Measurements from ENCODE around the gene PTPRR.
"Not testable (repeated sequence)": the region's sequence is repeated elsewhere in the genome, so short reads cannot be mapped to it uniquely, and the experiment has no call there.

PTPRR gene

DNA sequence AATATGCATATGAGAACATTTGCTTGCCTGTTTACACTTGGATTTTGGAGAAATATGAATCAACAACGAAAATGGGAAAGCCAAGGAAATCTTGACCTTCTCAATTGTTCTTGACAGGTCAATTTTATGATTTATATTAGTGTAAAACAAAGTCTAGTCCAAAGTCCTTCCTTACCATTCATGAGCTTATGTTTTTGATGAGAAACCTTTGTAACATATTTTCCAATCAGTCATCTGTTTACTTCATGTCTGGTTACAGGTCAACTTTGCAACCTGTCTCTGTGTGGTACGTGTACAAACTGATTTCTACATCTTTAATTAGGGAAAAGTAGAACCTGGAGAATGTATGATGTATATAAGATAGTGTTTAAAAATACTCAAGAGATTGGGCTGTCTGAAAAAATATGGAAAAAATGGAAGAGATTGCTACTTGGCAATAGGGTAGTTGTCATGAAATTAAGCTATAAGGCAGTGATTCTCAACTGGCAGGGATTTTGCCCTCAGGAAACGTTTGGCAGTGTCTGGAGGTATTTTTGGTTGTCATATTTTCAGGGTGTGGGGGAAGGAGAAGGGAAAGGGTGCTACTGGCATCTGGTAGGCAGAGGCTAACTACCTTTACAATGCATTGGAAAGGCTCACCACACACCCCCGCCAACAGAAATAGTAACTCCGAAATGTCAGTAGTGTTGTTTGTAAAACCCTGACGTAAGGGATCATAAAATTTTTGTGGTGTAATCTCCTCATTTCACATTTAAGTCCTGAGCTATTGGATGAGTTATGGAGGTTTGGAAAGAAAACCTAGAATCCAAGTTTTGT is 172.9 kb downstream of the PTPRR start:
- no peak for DNase-seq (ENCODE audit: low read depth in 2 of 2)

DNA sequence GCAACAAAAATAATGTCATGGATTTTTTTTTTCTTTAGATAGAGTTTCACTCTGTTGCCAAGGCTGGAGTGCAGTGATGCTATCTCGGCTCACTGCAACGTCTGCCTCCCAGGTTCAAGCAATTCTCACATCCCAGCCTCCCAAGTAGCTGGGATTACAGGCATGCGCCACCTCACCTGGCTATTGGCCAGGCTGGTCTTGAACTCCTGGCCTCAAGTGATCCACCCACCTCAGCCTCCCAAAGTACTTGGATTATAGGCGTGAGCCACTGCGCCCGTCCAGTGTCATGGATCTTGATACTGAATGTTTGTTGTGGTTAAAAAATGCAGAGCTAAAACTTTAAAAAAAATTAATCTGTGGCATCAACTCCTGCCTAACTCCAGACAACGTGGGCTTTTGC is 175.5 kb downstream of the PTPRR start:
- no peak for DNase-seq (ENCODE audit: low read depth in 2 of 2)

DNA sequence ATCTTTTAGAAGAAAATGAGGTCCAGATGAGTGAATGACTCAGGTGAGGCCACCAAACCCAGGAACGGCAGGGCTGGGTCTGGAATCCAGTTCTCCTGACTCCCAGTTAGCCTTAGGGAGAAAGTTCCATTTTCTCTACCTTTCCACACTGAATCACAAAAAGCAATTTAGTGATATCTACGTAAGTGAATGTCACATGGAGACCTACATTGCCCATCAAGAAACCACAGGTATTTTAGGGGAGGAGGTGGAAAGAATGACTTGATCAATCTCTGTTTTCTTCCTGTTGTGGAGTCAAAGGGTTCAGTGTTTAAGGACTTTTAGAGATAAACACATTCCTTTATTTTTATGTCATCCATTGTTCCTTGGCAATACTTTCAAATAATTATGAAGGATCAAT is 176.4 kb downstream of the PTPRR start:
- no peak for DNase-seq (ENCODE audit: low read depth in 2 of 2)

DNA sequence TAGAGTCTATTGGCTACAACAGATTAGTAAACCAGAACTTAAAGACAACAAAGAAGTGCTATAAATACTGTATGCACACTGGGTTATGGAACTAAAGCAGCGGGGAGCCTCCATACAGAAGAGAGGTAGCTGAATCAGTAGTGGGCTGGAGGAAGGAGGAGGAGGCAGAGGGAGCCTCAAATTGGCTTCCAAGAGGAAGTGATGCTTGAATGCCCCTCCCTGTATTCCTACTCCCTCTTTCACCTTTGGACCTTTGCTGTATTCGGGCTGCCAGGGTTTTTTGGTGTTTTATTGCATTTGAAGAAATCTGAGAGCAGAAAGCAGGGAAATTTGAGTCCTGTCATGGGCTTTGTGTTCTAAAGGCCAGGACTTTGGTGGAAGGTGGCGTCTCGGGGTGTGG is 179.3 kb downstream of the PTPRR start:
- no peak for DNase-seq (ENCODE audit: low read depth in 2 of 2)

DNA sequence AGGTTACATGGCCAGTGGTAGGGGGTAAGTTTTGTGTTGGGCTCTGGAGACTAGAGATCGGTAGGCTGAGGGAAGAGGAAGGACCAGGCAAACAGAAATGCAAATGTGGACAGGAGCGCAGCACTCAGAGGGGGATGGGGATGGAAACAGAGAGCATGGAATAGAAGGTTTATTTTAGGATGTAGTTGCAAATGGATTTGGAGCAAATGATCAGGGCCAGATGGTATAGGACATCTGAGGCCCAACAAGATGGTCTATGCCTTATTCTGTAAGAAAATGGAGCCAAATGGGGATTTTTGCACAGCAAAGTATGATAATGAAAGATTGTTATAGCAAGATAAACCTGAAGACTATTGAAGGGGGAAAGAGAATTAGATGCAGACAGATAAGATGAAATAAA is 180.8 kb downstream of the PTPRR start:
- DNase-seq (ENCODE audit: low read depth in 2 of 2), result no peak

DNA sequence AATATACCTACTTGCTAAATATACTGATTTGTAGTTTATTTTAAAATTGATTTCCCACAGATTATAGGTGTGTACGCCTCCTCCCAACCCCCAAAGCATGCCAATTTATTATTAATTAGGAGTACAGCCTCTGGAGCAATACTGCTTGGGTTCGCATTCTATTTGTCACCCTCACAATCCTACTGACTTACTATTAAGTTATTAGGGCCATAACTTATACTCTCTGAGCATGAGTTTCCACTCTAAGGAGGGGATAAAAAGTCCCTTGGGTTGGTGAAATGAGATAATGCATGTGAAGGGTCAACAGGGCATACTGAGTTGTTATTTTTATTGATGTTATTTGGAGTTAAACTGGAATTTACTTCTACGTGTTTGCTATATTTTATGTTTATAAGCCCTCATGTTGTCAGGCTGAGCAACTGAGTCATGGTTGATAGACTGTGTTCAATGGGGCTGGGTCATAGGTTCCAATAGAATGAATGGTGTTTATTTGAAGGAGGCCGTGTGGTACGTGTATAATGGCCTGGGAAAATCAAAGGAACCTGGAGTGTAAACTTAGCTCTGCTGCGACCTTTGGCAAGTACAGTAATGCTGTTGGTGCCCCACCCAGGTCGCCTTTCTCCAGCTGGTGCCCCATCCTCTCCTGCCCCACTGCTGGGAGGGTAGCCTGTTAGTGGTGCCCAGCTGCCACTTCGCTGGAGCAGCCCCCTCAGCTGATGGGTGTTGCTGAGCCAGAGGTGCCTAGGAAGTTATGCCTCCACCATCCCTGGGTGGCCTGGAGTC is 184.0 kb downstream of the PTPRR start:
- DNase-seq (ENCODE audit: low read depth in 2 of 2), result no peak

DNA sequence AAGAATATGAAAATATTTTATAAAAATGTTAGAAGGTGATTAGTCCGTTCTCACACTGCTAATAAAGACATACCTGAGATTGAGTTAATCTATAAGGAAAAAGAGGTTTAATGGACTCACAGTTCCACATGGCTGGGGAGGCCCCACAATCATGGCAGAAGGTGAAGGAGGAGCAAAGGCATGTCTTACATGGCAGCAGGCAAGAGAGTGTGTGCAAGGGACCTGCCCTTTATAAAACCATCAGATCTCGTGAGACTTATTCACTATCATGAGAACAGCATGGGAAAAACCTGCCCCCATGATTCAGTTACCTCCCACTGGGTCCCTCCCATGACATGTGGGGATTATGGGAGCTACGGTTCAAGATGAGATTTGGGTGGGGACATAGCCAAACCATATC is 185.3 kb downstream of the PTPRR start:
- DNase-seq (ENCODE audit: low read depth in 2 of 2), result not testable (repeated sequence)

DNA sequence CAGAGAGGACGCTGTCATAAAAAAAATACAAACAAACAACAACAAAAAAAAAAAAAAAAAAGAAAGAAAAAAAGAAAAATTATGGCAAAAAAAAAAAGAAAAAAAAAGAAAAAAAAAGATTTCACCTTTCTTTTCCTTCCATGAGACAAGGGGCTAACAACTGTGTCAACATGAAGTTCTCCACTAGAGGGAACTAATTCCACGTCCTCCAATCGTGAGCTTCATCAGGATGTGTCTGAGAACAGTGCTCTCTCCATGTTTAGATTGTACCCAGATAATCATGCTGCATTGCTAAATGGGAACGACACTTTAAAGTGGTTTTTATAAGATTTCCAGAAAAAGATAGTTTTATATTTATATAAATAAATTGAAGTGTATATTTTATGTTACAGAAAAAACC is 187.2 kb downstream of the PTPRR start:
- no peak for DNase-seq (ENCODE audit: low read depth in 2 of 2)

DNA sequence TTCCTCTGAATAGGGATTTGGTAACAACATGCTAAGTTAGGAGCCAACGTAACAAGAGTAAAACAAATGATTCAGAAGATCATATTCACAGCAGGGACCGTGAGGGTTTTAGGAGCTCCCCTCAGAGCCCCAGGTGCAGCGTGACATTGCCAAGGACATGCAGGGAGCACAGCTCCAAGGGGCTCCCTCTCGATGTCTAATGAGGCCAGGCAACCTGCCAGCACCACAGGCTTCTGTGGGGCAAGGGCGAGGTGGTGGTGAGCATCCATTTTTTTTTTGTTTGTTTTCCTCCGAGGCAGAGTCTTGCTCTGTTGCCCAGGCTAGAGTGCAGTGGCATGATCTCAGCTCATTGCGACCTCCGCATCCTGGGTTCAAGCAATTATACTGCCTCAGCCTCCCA is 188.3 kb downstream of the PTPRR start:
- DNase-seq (ENCODE audit: low read depth in 2 of 2), result no peak

DNA sequence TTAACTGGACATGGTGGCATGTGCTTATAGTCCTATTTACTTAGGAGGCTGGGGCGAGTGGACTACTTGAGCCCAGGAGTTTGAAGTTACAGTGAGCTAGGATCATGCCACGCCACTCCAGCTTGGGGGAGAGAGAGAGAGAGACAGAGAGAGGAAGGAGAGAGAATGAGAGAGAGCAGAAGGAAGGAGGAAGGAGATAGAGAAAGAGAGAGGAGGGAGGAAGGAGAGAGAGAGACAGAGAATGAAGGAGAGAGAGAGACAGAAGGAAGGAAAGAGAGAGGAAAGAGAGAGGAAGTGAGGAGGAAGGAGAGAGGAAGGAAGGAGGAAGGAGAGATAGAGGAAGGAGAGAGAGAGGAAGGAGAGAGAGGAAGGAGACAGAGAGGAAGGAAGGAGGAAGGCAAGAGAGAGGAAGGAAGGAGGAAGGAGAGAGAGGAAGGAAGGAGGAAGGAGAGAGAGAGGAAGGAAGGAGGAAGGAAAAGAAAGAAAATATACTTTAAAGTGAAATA is 189.8 kb downstream of the PTPRR start:
- no peak for DNase-seq (ENCODE audit: low read depth in 2 of 2)

DNA sequence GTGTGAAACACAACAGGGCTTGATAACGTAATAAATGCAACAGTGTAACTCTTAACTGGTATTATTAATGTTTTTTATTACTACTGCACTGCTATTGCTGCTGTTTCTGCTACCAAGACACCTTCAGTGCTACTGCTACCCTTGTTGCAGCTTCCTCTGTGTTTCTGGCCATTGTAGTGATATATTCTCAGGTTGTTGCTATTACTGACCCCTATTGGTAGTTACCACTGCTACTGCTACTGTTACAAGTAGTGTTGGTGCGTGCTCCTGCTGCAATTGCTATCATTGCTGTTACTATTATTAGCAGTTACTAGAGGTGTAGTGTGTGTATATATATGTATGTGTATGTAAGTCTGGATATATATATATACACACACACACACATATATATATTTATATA is 196.1 kb downstream of the PTPRR start:
- no peak for DNase-seq (ENCODE audit: low read depth in 2 of 2)

DNA sequence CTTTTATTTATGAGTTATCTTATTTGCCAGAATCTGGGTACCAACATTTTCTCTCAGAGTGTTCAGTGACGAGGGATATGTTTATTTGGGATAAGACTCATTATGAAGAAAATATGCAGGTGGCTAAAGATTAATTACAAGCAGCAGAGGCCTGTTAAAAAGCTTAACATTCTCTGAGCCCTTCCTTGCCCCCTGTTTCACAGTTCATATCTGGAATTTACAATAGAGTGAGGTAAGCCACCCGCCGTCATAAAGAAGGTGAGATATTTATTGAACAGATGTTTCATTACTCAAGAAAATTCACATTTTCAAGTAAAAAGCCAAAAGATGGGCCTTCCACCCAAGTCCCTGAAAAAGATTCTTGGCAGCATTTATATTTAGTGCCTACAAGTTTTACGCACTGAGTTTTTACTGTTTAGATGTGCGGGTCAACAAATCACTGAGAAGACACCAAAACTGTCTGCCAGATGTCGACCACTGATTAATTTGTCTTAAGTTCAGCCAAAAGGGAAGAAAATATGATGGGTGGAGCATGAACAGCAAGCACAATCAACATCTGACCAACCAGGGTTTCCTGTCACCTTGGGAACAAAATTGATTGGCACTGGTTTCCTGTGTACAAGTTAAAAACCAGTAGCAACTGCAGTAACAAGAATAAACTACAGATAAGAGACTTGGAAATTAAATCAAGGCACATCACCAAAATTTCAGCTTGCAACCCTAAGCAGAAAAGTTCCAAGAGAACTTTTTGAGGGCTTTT is 197.8 kb downstream of the PTPRR start:
- DNase-seq (ENCODE audit: low read depth in 2 of 2), result no peak

DNA sequence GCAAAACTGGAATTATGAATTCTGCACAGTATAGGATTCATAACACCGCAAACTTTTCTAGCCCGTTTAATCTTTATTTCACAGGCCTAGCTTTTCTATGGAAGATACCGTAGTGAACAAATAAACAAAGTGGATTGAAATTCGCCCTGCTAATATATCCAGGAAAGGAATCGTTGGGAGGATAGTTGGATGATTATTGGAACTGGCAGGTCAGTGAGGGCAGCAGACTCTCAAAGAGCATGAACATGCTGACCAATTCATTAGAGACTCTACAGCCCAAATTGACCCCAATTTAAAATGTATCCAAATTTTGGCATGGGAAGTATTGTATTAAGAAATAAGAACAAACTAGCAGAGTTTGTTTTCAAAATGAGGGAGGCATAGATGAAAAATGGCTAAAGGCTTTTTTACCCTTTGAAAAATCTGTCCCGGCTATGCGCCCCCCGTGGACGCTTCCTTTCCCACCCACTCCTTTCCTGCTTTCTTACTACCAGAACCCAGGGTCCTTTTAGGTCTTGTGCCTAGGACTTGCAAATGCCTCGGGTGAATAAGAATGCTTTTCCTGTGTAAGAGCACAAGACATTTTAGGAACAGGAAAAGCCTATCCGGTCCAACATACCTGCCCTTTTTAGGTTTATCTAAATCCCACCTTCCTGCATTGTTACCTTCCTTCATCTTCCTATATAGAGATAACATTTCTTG is 198.7 kb downstream of the PTPRR start:
- DNase-seq (ENCODE audit: low read depth in 2 of 2), result no peak

DNA sequence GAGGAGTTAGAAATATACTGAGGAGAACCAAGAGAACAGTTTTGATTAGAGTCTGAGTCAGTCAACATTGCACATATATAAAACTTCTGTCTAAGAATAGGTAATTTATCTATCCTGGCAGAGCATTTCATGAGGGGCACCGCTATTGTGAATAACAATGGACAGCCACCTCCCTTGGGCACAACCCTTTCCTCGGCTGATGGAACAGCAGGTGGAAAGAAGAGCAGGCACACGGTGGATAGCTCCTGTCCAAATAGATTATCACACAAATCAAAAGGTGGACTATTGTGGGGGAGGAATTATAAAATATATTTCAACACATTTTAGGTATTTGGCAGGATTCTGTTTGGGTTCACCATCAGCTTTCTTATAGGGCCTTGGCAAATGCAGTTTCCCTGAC is 199.3 kb downstream of the PTPRR start:
- no peak for DNase-seq (ENCODE audit: low read depth in 2 of 2)

DNA sequence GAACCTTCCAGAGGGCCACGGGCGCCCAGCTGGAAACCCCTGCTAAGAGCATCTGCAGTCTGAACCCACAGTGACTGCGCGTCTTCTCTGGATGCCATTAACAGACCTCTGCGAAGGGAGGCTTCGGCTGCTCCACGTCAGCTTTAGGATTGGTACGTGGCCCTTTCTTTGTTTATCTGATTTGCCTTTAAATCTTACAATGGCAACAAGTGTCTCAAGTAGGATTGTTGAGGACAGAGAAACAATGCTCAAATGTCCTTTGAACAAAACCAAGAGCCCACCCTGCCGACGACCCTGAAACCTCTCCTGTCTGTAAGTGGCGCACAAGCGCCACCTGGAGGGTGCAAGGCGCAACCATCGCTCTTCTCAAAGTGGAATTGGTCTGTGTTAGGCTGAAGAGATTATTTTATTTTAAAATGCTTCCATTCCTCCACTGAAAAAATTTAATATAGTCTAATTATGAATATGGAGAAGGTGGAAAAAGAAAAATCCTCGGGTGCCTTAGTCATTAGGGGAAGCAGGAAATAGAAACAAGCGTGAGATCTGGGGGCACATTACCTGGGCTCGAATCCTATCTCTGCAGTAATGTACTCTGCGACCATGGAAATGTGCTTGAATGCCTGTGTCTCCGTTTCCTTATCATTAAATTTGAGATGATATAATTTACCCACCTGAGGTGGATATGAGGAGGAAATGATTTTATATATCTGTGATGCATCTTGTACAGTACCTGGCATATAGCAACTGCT is 200.7 kb downstream of the PTPRR start:
- no peak for DNase-seq (ENCODE audit: low read depth in 2 of 2)

DNA sequence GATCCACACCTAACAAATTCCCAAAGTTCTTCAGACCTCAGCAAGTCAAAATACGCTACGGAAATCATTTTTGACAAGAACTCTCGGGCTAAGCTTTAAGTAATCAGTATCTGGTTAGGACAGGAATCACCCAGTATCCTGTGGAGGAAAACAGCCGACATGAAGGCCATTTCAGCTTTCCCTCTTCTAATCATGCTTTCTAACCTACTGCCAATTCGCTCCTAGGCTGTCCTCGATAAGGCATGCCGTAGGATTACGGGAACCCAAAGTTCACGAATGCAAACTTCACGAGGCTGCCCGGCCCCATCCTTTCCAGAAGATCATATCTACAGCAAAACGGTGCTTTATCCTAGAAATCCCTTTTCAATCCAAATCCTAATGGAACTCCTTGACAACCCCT is 201.5 kb downstream of the PTPRR start:
- DNase-seq (ENCODE audit: low read depth in 2 of 2), result no peak

DNA sequence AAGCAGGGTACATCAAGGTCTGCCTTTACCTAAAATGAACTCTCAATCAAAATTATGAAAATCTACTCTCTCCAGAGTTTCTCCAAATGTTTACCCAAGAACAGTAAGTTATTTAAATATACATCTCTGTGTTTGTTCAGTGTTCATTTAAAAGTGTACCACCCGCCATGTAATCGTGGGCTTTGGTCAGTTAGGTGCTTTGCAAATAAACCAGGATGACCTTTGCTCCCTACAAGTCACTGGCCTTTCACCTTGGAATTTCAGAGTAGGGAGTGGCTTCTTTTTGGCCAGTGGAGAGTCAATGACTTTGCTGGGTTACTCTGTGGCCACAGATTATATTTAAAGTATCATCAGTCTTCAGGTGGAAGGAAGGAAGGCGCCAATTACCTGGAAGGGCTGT is 208.7 kb downstream of the PTPRR start:
- DNase-seq (ENCODE audit: low read depth in 2 of 2), result no peak

DNA sequence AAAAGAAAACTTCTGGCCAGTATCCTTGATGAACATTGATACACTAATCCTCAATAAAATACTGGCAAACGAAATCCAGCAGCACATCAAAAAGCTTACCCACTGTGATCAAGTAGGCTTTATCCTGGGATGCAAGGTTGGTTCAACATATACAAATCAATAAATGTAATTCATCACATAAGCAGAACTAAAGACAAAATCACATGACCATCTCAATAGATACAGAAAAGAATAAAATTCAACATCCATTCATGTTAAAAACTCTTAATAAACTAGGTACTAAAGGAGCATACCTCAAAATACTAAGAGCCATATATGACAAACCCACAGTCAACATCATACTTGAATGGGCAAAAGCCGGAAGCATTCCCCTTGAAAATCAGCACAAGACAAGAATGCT is 211.5 kb downstream of the PTPRR start:
- no peak for DNase-seq (ENCODE audit: low read depth in 2 of 2)

DNA sequence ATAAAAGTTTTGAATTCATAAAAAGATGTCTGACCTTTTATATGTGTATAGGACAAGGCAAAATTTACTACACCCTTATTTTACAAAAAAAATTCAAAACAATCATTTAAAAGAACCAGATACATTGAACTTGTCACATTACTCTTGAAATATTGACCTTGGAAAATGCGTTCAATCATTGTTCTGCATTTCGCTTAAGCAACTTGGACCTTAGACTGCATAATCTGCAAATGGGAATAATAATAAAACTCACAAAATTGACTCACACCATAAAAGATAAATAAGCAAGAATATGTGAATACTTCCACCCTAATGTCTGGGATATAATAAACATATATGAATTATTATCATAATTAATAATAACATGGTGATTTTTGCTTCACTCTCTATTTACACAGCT is 213.9 kb downstream of the PTPRR start:
- no peak for DNase-seq (ENCODE audit: low read depth in 2 of 2)

DNA sequence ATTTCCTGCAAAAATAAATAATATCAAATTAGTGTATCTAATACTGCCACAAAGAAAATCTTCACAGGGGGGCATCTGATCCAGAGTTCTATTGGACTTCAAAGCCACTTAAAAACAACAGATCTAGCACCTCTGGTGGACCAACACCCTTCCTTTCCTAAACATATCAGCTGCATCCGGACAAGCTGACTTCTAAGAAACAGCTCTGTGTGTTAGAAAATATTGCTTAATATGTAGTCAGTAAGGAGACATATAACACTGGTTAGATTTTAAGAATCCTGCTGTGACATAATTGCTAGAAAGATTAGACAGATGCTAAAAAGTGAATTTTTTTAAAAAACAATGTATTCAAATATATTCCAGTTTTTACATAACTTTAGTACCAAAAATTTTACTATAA is 222.2 kb downstream of the PTPRR start:
- no peak for DNase-seq (ENCODE audit: low read depth in 2 of 2)

Measured in stimulated activated CD8-positive, alpha-beta memory T cell treated with anti-CD3 and anti-CD28 coated beads, Interleukin-15, amount 100 ng/mL, for 4 hours (primary cell).